ENCODE measurements around the gene TMC3.

TMC3 gene

DNA sequence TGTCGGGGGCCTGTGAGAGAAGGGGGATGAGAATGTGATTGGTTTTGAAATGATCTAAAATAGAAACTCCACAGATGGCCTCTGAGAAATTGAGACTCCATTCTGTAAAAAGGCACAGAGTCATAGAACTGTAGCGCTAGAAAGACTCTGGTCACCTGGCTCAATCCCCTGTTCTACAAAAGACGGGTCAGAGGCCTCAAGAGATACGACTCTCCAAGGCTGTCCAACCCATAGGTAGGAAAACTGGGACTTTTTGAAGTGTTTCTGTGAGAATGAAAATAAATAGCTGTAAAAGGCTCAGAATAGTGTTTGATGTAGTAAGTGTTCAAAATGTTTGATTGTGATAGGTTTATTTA lies 11.7 kb upstream of the TMC3 start:
- in situ Hi-C loops (cut with MboI; ENCODE audit: low sequenced_read_pairs) = no loop called here

DNA sequence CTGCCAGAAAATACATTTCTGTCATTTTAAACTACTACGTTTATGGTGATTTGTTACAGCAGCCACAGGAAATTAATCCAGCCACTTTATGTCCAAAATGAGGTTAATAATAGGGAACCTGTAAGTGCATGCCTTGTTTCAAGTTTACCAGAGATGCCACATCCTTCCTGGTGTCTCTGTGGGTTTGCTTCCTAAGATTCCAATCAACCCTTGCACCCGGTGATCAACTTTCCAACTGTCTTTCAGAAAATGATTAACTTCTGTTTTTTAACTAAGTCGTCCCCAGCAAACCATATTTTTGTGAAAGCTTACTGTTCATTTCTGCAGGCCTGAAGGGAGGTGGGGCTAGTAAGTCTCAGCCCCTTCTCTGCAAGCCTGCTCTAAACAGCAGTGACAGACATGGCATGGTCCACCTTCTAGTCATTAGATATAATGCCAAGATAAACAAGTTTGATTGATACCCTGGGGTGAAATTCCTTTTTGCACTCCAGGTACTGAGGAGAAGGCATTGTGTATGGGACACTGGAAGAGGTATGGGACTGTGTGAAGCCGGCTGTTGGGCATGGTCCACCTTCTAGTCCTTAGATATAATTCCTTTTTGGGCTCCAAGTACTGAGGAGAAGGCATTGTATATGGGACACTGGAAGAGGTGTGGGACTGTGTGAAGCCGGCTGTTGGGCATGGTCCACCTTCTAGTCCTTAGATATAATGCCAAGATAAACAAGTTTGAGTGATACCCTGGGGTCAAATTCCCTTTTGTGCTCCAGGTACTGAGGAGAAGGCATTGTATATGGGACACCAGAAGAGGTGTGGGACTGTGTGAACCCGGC lies 11.1 kb upstream of the TMC3 start:
- in situ Hi-C loops (cut with MboI; ENCODE audit: low sequenced_read_pairs) = no loop called here

DNA sequence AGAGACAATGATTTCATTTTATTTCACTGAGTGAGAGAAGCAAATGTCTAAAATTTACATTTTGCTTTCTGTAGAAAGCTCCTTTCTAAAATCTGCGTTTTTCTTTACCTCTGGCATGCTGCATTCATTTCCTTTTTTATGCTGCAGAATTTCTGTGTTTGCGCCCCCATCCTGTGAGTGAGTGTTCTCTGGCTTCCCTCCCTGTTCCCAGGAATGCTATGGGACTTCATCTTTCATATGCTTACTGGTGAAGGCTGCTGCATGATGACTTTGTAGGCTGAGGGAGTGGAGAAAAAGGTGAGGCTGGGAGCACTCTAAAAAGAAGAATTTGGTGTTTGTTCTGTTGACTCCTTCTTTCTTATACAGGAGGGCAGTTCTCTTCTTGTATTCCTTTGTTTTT lies 7.7 kb upstream of the TMC3 start:
- in situ Hi-C loops (cut with MboI; ENCODE audit: low sequenced_read_pairs) = no loop called here

DNA sequence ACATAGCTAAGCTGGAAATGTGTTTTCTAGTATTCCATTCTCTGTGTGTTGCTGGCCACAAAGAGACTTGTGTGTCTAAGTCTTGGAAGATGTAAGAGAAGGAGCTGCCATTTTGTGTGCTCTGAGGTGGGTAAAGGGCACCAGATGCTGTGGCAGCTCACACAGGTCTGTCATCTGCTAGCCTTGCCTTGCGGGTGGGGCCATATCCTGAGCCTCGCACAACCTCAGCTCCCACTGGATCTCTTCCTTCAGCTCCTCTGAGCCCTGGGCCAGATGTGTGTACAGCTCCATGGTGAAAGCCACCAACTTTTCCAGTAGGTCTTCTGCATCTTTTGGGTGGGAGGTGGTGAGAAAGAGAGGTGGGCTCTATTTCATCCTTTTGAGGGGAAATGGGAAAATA lies 6.7 kb upstream of the TMC3 start:
- in situ Hi-C loops (cut with MboI; ENCODE audit: low sequenced_read_pairs) = no loop called here

DNA sequence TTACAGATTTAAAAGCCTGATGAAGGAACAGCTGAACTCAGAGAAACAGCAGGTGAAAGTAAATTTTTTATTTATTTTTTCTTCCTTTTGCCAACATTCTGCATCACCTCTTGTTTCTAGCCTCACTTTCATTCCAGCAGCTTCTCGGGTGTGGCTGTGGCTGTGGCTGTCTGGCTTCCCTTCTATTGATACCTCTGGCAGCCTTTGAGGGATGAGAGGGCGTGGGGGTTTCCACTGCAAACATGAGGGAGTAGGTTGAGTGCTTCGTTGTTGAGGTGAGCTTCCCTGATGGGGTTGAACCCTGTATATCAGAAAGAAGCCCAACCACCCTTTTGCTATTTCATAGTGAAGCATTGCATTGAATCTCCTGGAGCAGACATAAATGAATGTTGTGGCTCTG lies 6.2 kb upstream of the TMC3 start:
- in situ Hi-C loops (cut with MboI; ENCODE audit: low sequenced_read_pairs) = no loop called here

DNA sequence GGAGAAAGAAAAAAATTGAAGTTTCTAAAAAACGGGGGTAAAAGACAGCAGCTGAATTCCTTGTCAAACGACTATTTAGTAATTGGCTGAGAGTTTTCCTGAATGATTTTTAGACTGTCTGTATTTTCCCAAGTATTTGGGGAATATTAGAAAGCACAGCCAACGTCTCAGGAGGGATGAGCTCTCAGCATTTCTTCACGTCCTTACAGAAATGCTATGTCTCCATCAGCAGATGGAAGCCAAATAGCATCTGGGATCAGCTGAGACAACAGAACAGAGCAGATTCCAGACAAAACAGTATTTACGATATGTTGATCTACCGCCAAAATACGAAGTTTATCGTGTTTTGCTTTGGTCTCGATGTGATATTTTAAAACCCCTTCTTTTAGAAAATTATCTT lies 5.3 kb upstream of the TMC3 start:
- in situ Hi-C loops (cut with MboI; ENCODE audit: low sequenced_read_pairs) = no loop called here

DNA sequence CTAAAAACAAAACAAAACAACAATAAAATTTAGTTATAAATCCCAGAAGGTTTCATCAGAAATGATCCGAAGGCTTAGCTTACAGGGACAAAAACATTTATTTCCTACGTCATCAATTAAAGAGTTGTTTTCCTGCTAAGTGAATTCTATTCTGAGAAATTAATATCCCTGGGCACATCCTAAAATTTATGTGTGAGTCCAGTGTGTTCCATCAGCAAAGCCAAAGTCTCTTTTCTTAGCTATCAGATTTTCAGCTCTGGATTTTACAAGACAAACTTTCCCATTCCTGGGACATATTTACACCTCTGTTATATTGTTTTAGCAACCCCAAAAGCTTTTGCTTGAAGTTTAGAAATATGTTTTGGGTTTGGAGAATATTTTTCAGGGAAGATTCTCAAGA lies 4.4 kb upstream of the TMC3 start:
- in situ Hi-C loops (cut with MboI; ENCODE audit: low sequenced_read_pairs) = no loop called here

DNA sequence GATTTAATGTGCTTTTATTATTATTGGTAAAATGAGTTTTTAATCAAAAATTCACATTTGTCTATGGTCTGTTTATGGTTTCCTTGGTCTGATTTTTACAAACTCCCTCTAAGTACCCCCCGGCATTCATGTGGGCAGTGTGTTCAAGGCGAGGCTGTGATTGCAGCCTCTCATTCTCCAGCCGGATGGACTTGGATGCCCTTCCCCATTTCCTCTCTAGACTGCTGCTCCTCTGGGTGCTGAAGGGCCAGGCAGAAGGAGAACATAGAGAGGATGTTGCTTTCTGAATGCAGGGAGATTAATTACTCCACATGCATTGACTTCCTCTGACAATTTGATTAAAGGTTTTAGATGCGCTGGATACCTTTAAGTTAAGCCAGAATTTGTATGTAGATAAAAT lies 3.9 kb upstream of the TMC3 start:
- in situ Hi-C loops (cut with MboI; ENCODE audit: low sequenced_read_pairs) = no loop called here

DNA sequence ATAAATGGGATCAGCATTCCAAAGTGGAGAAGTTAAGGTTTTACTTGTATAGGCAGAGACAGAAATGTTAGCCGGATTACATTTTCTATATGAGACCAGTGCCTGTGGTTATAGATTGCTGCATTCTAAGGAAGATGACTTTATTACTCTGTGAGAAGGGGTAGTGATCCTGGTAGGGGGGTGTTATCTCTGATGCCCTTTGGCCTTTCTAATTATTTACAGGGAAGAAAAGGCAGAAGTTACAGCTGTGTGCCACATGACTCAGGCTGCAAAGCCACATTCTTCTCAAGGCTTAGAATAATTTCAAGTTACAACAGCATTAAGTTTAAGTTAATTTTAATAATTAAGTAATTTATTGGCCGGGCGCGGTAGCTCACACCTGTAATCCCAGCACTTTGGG lies 2.2 kb upstream of the TMC3 start:
- in situ Hi-C loops (cut with MboI; ENCODE audit: low sequenced_read_pairs) = no loop called here

DNA sequence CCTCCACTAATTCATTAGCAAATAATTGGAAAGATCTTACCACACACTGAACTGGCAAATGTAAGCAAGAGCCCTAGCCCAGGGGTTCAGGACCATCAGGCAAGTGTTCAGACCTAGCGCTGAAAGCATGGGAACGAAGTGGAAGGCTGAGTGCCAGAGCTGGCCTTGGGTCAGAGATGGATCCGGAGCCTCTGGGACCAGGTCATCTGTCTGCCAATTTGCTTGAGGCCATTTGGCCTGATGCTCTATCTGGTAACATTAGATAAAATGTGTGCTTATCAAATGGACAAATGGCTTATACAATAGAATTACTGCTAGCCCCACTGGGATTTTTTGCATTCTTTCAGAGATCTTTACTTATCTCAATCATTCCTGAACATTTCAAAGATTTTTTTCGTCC lies 1.4 kb upstream of the TMC3 start:
- in situ Hi-C loops (cut with MboI; ENCODE audit: low sequenced_read_pairs) = no loop called here

DNA sequence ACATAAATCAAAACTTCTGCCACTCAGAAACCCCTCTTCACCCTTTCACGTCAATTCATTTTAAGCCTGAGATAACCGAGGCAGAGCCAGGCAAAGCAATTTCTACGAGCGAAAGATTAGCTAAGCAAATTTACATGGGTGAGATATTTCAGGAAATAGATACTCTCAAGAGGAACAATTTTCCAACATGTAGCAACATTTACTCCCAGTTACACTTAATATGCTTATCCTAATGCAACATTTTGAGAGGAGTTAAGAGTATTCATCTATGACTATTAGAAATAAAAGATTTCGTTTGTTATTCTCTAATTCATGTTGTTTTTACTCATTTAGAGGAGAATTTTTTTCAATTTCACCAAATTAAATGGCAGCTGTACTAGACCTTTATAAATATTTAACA lies 837 bp downstream of the TMC3 start:
- in situ Hi-C loops (cut with MboI; ENCODE audit: low sequenced_read_pairs) = no loop called here

DNA sequence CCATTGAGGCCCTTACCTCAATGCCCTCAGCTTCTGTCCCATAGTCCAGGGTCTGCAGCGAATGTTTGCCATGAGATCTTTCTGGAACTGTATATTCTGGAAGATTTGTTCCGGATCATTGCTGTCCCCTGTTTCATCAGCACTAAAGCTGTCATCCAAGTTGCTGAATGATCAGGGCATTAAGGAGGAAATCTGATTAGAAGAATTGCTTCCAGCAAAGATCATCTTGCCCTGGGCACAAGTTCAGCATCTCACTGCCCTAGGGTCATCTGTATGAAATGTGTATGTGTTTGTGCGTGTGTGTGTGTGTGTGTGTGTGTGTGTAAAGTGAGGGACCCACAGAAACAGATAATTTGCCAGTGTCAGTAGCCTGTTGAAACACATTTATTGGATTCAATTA lies 1.4 kb downstream of the TMC3 start:
- in situ Hi-C loops (cut with MboI; ENCODE audit: low sequenced_read_pairs) = no loop called here

DNA sequence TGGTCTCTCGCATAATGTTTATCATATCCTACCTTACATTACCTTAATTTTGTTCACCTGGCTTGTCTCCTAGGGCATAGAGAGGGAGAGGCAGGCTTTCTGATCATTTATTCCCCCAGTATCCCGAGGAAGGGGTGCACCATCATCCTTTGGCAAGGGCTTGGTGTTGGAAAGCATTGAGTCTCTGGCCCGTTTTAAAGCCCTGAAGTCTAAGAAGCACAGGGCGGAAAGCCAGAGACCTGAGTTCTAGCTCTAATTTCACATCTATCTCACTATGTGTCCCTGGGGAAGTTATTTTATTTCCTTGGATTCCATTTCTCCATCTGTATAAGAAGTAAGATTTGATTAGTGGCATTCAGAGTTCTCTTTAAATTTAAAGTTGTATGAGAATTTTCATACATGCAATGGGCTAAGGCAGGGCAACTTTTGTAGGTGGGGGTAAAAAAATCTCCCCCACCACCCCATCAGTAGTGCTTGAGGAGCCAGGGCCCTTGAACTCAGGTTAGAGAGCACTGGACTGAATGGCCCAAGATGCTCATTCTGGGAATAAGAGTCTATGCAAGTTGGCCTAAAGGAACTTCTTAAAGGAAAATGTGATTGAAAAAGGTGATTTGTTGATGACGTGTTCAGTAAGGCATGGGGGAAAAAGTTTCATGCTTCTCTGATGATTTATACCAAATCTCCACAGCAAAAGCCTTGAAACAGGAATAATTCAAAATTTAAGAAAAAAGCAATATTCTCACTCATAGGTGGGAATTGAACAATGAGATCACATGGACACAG lies 10.1 kb downstream of the TMC3 start:
- in situ Hi-C loops (cut with MboI; ENCODE audit: low sequenced_read_pairs) = no loop called here

DNA sequence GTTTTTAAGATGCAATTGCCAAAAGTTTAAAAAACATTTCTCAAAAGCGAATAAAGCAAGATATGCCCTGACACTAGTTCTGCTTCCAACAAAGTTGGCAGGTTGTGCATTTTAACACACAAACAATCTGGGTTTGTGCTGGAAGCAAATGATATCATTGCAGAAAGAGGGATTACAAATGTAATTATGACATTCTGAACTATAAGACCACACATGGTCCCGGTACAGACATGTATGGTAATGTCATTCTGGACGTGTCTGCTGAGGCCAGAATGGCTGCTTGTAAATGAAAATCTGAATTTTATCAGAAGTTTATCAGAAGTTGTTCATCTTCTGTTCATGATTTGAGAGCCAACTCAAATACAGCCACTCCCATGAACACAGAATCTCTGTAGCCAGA lies 10.7 kb downstream of the TMC3 start:
- in situ Hi-C loops (cut with MboI; ENCODE audit: low sequenced_read_pairs) = no loop called here

DNA sequence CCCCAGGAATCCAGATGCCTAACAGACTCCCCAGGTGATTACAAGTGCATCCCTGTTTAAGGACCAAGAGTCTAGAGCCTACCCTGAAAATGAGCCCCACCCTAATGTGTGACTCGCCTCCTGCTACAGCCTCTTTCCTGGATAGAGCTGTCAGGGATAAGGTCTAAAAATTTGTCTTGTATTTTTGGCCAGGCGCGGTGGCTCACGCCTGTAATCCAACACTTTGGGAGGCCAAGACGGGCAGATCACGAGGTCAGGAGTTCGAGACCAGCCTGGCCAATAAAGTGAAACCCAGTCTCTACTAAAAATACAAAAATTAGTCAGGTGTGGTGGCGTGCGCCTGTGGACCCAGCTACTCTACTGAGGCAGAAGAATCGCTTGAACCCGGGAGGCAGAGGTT lies 11.2 kb downstream of the TMC3 start:
- in situ Hi-C loops (cut with MboI; ENCODE audit: low sequenced_read_pairs) = no loop called here

DNA sequence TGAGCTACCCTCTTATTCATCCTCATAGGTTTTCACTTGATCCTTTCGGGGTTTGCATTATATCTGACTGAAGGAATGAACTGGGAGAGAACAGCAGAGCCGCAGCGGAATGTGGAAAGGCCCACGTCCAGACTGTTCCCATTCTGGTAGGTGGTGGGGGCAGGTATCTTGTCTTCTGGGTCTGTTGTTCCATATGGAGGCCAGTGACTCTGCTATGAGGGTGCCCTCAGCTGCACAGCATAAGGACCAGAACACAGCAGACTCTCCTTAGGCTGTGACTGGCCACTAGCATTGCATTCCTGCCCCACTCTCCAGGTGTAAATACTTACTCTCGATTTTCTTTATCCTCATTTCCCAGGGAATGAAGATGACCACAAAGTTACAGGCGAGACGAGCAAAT lies 12.1 kb downstream of the TMC3 start:
- in situ Hi-C loops (cut with MboI; ENCODE audit: low sequenced_read_pairs) = no loop called here

DNA sequence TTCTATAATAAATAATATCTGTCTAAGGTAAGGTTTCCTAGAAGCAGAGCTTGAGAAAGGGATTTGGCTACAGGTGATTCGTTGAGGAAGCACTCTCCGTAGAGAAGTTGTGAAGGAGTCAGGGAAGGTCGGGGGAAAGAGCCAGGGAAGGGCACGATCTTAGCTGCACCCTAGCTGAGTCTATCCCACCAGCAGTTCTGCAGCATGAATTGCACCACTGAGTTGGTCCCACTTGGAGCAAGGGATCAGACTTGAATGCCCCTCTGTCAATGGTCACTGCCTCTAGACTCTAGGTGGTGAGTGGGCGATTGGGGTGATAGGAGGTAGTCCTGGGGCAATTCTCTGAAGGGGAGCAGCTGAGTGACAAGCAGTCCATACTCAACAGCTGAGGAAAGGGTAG lies 13.5 kb downstream of the TMC3 start:
- in situ Hi-C loops (cut with MboI; ENCODE audit: low sequenced_read_pairs) = no loop called here

DNA sequence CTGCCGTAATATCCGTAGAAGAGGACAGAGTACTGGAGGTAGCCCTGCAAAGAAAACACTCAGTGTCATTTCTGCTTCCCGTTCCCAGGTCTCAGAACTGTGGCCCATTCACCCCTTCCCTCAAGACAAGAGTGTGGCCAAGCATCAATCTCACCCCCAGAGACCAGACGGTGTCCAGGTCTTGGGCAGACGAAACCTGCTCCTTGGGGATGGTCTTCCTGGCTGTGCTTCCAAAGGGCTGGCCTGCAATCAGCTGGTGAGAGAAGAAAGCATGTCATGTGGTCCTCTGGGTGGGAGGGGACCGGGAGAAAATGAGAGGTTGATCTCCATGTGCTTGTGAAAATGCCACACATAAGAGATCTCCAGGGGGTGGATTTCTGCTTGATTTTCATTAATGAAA lies 15.8 kb downstream of the TMC3 start:
- in situ Hi-C loops (cut with MboI; ENCODE audit: low sequenced_read_pairs) = no loop called here

DNA sequence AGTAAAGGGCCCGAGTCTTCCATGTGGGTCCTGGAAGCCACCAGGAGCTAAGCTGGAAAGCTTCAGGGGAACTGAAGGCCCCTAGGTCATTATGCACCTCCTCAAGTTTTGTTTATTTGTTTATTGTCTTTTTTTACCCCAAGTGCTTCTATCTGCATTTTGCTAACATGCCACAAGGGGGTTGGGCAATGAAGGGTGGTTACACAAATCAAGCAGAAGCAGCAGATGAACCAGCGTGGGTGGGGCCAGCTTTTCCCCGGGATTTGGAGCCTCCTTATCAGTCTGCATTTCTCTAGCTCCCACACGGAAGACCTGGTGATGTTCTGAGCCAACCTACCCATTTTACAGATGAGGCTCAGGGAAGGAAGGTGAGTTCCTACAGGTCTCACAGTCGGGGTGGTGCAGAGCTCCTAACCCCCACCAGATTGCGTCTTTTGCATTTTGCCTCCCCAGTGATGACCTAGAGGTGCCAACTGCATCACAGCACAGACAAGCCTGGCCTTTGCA lies 16.8 kb downstream of the TMC3 start:
- in situ Hi-C loops (cut with MboI; ENCODE audit: low sequenced_read_pairs) = no loop called here

DNA sequence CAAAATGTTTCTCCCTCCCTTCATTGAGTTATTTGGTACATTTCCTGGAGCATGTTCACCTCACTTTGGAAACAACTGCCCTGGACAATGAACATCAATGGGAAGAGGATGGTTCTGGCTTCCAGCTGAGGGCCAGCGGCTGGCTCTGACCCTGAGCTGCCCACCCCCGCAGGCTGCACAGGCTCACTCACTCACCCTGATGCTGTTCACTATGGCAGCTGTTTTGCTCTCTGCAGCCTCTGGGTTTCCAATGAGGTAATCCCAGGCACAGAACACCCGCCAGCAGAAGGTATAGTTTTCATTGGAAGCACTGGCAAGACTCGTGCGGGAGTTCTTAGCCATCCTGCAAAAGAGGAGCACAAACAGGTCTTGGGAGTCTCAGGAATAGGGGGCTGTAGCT lies 17.8 kb downstream of the TMC3 start:
- in situ Hi-C loops (cut with MboI; ENCODE audit: low sequenced_read_pairs) = no loop called here

DNA sequence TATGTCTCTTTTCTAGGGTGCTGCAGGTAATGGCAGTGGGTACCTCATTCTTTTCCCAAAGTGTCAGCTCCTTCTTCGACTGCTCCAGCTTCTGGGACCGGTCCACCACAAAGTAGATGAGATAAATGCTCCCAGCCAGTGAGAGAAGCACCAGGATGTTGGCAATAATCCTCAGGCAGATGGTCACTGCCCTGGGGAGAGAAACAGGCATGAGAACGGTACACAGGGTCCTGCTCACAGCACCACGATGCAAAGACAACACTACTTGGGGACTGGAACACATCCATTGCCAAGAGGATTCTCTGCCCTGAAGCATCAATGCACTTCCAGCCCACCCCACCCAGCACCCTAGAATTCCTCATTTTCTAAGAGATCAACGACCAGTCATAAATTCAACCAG lies 22.4 kb downstream of the TMC3 start:
- in situ Hi-C loops (cut with MboI; ENCODE audit: low sequenced_read_pairs) = no loop called here

DNA sequence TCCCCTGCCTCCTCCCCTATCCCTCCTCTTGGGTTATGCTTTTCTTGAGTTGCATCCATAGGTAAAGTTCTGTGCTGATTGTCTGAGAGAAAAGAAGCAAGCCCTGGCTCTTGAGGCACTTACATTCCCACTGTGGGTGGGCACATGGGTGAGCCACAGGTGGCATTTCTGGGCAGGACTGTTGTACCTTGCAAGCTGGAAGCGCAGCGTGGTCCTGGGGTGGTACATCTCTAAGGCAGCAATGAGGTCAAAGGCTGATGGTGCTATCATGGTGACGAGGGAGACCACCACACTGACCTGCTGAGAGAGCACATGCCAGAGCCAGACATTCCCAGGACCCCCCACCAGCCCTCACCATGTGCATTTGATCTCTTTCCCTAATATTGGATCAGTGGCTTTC lies 24.7 kb downstream of the TMC3 start:
- in situ Hi-C loops (cut with MboI; ENCODE audit: low sequenced_read_pairs) = no loop called here

Measured in hTERT RPE-1 (cell line).